GM10248 (cell line): ENCODE data around the gene EFNA5.

Source experiments
- CTCF ChIA-PET: fragments of 300-600 bp; sonication (Branson Sonifier 250); formaldehyde crosslinking; extraction: SDS; loops from one replicate; lab custom pipeline; 2021; ENCODE audit warnings: antibody characterized with exemption; lab: Yijun Ruan, JAX
- POLR2A ChIA-PET: fragments of 350-650 bp; sonication (Branson Sonifier 250); formaldehyde crosslinking; extraction: SDS; loops from one replicate; lab custom pipeline; 2020; ENCODE audit warnings: antibody characterized with exemption; lab: Yijun Ruan, JAX
- DNase-seq: peaks from one replicate; pipeline ENCODE4 v3.0.0; 2012; ENCODE audit errors: extremely low spot score
- TF ChIP-seq, protein P1 (sequence below): IDR thresholded peaks from 2 replicates; pipeline ENCODE4 v1.5.1; 2012; ENCODE audit warnings: mild to moderate bottlenecking, low read depth; ENCODE audit errors: extremely low read depth, missing control alignments, control extremely low read depth

The EFNA5 gene

DNA sequence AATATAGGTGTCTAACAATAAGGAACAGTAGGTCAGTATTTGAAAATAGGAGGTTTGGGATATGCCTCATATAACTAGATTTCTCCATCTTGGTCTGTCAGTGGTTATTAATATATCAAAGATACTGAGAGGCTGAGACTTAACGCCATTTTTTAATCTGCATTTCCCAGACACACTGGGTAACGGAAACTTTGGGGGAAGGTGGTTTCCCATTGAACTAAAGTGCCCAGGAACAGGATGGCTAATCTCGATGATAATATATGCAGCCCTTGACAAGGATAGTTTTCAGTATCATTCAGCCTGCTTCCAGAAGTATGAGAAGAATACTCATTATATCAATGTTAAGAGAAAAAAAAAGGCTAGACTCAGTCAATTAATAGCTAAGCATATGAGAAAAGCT lies 30.7 kb downstream of the EFNA5 start:
- POLR2A ChIA-PET: no interaction called here
- no peak for DNase-seq
- CTCF ChIA-PET: interaction anchor here (0.6 to 1.5 kb wide), 4 partner anchors 10 to 34 kb away, joined by 3 to 4 read pairs (median 4); no protein-coding TSS in a partner anchor
- TF ChIP-seq, protein P1, sequence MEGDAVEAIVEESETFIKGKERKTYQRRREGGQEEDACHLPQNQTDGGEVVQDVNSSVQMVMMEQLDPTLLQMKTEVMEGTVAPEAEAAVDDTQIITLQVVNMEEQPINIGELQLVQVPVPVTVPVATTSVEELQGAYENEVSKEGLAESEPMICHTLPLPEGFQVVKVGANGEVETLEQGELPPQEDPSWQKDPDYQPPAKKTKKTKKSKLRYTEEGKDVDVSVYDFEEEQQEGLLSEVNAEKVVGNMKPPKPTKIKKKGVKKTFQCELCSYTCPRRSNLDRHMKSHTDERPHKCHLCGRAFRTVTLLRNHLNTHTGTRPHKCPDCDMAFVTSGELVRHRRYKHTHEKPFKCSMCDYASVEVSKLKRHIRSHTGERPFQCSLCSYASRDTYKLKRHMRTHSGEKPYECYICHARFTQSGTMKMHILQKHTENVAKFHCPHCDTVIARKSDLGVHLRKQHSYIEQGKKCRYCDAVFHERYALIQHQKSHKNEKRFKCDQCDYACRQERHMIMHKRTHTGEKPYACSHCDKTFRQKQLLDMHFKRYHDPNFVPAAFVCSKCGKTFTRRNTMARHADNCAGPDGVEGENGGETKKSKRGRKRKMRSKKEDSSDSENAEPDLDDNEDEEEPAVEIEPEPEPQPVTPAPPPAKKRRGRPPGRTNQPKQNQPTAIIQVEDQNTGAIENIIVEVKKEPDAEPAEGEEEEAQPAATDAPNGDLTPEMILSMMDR: no peak

DNA sequence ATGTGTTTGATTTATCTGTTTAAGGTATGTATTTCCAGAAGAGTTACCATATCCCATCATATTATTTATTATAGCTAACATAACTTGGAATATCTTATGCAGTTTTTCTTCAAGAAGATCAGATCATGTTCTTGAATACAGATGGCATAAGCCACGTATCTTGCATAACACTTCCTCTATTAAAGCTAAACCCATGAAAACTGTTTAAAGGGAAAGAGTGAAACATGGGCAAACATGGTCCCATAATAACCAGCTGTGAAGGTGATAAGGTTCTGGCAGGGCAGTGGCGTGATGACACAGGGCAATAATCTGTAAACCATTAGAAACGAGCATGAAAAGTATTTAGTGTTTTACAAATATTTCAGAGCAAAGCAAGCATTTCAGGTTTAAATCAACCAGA lies 34.2 kb downstream of the EFNA5 start:
- POLR2A ChIA-PET: no interaction called here
- DNase-seq: no peak
- CTCF ChIA-PET: interaction anchor here (1.1 to 1.3 kb wide), 2 partner anchors 9 to 122 kb away, joined by 3 to 4 read pairs; no protein-coding TSS in a partner anchor
- TF ChIP-seq, protein P1: no peak

DNA sequence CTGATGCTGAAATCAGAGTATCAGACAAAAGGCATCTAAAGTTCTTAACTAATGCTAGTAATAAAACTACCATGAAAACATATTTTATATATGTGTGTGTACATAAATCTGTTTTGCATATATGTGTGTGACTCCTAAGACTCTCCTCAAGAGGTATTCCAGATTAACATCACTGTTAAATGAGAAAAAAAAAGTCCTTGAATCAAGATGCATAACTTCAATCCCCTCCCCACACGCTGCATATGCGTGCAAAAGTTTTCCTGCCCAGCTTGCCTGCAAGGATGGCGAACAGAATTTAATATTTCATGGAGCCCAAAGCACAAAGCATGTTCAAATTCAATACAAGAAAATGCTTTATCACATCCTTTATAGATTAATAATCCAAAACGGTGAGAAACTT lies 34.7 kb downstream of the EFNA5 start:
- TF ChIP-seq, protein P1: no peak
- ChIA-PET POLR2A (no interaction called here), CTCF (interaction anchor here (1.1 to 1.3 kb wide), 2 partner anchors 8 to 121 kb away, joined by 3 to 4 read pairs; no protein-coding TSS in a partner anchor)
- no peak for DNase-seq

DNA sequence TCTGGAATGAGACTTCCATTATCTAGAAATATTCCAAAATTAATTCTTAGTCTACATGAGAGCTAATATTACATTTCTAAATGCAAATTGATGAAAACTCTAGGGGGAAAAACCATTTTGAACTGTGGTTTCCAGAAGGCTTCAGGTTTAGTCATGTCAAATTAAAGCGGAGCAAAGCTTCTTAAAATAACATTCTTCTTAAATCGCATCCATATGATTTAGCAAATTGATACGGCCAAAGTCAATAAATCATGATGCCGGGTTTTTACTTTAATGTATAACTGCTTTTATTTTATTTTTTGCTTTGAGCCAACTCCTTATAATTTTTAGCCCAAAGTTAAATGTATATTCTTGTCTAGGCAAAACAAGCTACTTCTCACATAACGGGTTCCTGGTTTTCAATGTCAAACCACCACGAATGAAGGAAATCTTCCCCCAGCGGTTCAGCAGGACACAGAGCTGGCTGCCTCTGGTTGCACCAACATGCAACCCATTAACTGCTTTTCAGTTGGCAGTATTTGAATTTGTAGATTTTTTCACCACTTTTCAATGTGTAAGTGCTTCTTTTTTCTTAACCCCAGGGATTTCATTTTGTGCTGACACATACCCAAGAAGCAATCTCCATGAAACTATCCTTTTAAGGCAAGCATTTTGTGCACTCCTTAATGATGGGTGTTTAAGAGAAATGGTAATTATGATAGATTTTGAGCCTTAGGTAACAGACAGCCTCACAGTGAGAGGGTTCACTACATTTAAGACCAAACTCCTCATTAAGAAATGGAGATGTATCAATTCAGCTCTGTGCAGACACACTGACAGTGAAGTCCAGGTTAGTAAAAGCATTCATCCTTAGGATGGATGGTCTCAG lies 35.5 kb downstream of the EFNA5 start:
- ChIA-PET CTCF (interaction anchor here (1.2 to 2.2 kb wide), 2 partner anchors 40 to 63 kb away, joined by 3 to 10 read pairs; no protein-coding TSS in a partner anchor), POLR2A (no interaction called here)
- DNase-seq: no peak
- TF ChIP-seq, protein P1: no peak

DNA sequence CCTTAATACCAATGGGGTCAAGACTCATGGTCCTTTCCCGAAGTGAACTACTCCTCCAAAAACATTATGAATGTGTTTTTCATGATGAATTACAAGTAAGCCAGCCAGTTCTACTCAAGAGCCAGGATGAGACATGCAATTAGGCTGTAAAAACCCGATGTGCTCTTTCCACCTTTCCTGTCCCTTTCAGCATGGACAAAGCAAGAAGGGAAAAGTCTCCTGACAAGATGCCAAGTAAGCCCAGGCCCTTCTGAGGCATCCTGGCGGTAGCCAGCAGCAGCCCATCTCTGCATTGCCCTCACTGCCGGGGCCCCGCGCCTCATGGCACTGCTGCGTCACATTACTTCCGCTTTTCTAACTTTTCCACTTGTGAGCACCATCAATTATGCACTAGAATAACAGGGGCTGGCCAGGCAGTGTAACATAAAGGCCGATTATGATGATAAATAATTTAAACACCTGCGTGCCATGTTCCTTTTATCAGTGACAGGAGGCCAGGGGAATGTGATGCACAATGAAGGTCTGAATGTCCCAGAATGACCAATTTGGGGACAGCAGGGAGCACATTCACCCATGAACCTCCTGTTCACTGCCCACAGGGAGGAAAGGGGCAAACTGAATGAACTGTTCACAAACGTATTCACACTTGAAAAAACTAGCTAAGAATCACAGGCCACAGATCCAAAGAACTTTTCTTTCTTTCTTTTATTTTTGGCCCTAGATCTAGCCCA lies 37.4 kb downstream of the EFNA5 start:
- ChIA-PET POLR2A (no interaction called here), CTCF (interaction anchor here (1.2 to 2.2 kb wide), 2 partner anchors 14 to 61 kb away, joined by 4 to 10 read pairs; no protein-coding TSS in a partner anchor)
- TF ChIP-seq, protein P1: no peak
- no peak for DNase-seq

DNA sequence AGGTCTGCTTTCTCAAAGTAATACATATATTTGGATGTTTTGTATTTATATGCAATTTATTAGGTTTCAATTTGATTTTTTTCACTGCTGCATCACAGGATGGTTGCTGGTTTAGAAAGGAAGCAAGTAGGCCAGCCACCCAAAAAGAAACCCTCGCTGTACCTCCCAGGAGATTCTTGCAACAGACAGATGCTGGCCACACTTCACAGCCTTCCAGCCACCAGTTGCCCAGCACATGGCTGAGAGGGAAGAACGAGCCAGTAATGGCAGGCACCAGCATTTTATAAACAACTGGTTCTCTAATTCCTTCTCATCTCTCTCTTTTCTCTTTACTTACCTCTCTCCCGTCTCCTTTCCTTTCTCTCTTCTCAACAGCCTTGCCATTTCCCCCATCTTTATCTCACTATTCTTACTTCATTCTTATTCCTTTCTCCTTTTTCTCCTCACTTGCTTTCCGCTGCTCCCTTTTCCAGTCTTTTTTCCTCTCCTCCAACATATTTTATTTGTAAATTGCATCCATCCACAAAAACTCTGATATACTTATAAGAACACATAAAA lies 38.9 kb downstream of the EFNA5 start:
- CTCF ChIA-PET: no interaction called here
- TF ChIP-seq, protein P1: no peak
- POLR2A ChIA-PET: no interaction called here
- DNase-seq: no peak
